SK-N-SH (cell line): ENCODE data around the gene GRIK3. TPM values are rescaled to one million over a fixed set of nuclear protein-coding genes. Genes with fewer than 3 reads are reported as not detected.

Experiments used
- CTCF ChIA-PET: fragments of 300-600, 350-600 bp; formaldehyde crosslinking; extraction: SDS; loops from one replicate; lab custom pipeline; 2021; lab: Yijun Ruan, JAX
- POLR2A ChIA-PET: fragments of 350-600 bp; sonication (Branson Sonifier 250); formaldehyde crosslinking; extraction: SDS; loops from one replicate; lab custom pipeline; 2020; ENCODE audit warnings: antibody characterized with exemption, inconsistent platforms; lab: Yijun Ruan, JAX
- DNase-seq: peaks from one replicate; pipeline ENCODE4 v3.0.0; 2012
- H2AFZ ChIP-seq: fragments of 200-600 bp; sonication (generic); 2 replicates; pipeline ENCODE4 v1.8.1; 2016; ENCODE audit warnings: antibody characterized with exemption, mild to moderate bottlenecking, low read depth
- H3F3A ChIP-seq: fragments of 200-600 bp; sonication (generic); replicated peaks from 2 replicates; pipeline ENCODE3; 2016; ENCODE audit warnings: antibody characterized with exemption, mild to moderate bottlenecking; ENCODE audit not compliant: insufficient read depth
- H3K27ac ChIP-seq, 2 experiments: fragments of 200-500 bp in 1 of 2; fragments of 200-600 bp in 1 of 2; sonication (Bioruptor generic) in 1 of 2; sonication (generic), shearing (Covaris generic) in 1 of 2; 2 replicates each; pipeline versions ENCODE4 v1.5.1 to v1.6.1; 2014 to 2016; ENCODE audit warnings: low read depth in 2 of 2, inconsistent platforms in 1 of 2, low read length in 1 of 2, mild to moderate bottlenecking in 1 of 2, mixed read lengths in 1 of 2
- H3K27me3 ChIP-seq: fragments of 200-600 bp; sonication (generic), shearing (Covaris generic); 2 replicates; pipeline ENCODE4 v1.6.1; 2016; ENCODE audit warnings: mixed run types; ENCODE audit not compliant: insufficient read depth
- H3K36me3 ChIP-seq, 2 experiments: fragments of 200-500 bp in 1 of 2; fragments of 200-600 bp in 1 of 2; sonication (Bioruptor generic) in 1 of 2; sonication (generic) in 1 of 2; replicated peaks in 1 of 2; 2 replicates each; pipeline versions ENCODE3 to v1.5.1; 2014 to 2016; ENCODE audit warnings: low read length in 1 of 2, mild to moderate bottlenecking in 1 of 2; ENCODE audit not compliant: insufficient read depth in 2 of 2, control insufficient read depth in 1 of 2
- H3K4me1 ChIP-seq, 2 experiments: fragments of 200-500 bp in 1 of 2; fragments of 200-600 bp in 1 of 2; sonication (Bioruptor generic) in 1 of 2; sonication (generic), shearing (Covaris generic) in 1 of 2; 2 replicates each; pipeline versions ENCODE4 v1.5.1 to v1.6.1; 2014 to 2016; ENCODE audit warnings: low read depth in 1 of 2, low read length in 1 of 2, mixed run types in 1 of 2; ENCODE audit not compliant: insufficient read depth in 2 of 2, control insufficient read depth in 1 of 2
- H3K4me2 ChIP-seq: fragments of 200-600 bp; sonication (generic), shearing (Covaris generic); 2 replicates; pipeline ENCODE4 v1.6.1; 2017; ENCODE audit warnings: mixed run types
- H3K4me3 ChIP-seq, 2 experiments: fragments of 200-500 bp in 1 of 2; fragments of 200-600 bp in 1 of 2; sonication (Bioruptor generic) in 1 of 2; sonication (generic), shearing (Covaris generic) in 1 of 2; 2 replicates each; pipeline versions ENCODE4 v1.5.1 to v1.8.1; 2014 to 2016; ENCODE audit warnings: low read depth in 2 of 2, inconsistent platforms in 1 of 2, low read length in 1 of 2, mild to moderate bottlenecking in 1 of 2, mixed read lengths in 1 of 2, moderate library complexity in 1 of 2
- H3K79me2 ChIP-seq: fragments of 200-600 bp; sonication (generic); 2 replicates; pipeline ENCODE4 v1.8.1; 2017; ENCODE audit warnings: mild to moderate bottlenecking; ENCODE audit not compliant: insufficient read depth
- H3K9ac ChIP-seq: fragments of 200-600 bp; sonication (generic); 2 replicates; pipeline ENCODE4 v1.6.1; 2017; ENCODE audit warnings: mixed run types
- H3K9me2 ChIP-seq: fragments of 200-600 bp; sonication (generic); 2 replicates; pipeline ENCODE4 v1.6.1; 2017; ENCODE audit warnings: mixed run types
- H3K9me3 ChIP-seq: fragments of 200-600 bp; sonication (generic); 2 replicates; pipeline ENCODE4 v1.6.1; 2017; ENCODE audit warnings: mixed run types, mild to moderate bottlenecking, moderate library complexity
- H4K20me1 ChIP-seq: fragments of 200-600 bp; sonication (generic); 2 replicates; pipeline ENCODE4 v1.6.1; 2017; ENCODE audit warnings: mild to moderate bottlenecking, mixed run types; ENCODE audit not compliant: insufficient read depth
- EP300 ChIP-seq, 2 experiments: IDR thresholded peaks; 2 replicates each; pipeline versions ENCODE4 v1.4.0 to v1.6.1; 2012; ENCODE audit warnings: borderline replicate concordance in 1 of 2, low read depth in 1 of 2, low read length in 1 of 2
- EZH2phosphoT487 ChIP-seq: fragments of 200-600 bp; sonication (generic); IDR thresholded peaks from 2 replicates; pipeline ENCODE4 v1.6.1; 2017; ENCODE audit warnings: low read depth, mixed run types, mild to moderate bottlenecking, antibody characterized with exemption, moderate library complexity, borderline replicate concordance
- GATA2 ChIP-seq: sonication (generic); formaldehyde crosslinking; IDR thresholded peaks from 2 replicates; pipeline ENCODE4 v1.5.0; 2020; ENCODE audit warnings: mild to moderate bottlenecking, missing genetic modification reagents
- JUND ChIP-seq: IDR thresholded peaks from 2 replicates; pipeline ENCODE4 v1.4.0; 2012
- MEF2A ChIP-seq: IDR thresholded peaks from 2 replicates; pipeline ENCODE4 v1.4.0; 2012; ENCODE audit warnings: low read depth, borderline replicate concordance
- NRF1 ChIP-seq: IDR thresholded peaks from 2 replicates; pipeline ENCODE4 v1.6.1; 2012; ENCODE audit warnings: low read depth, mild to moderate bottlenecking, low read length
- POLR2AphosphoS5 ChIP-seq: IDR thresholded peaks from 2 replicates; pipeline ENCODE4 v1.6.1; 2012; ENCODE audit warnings: low read depth, low read length
- RCOR1 ChIP-seq: fragments of 150-350 bp; IDR thresholded peaks from 2 replicates; pipeline ENCODE4 v1.6.1; 2017; ENCODE audit warnings: antibody characterized with exemption, low read length
- RXRA ChIP-seq: IDR thresholded peaks from 2 replicates; pipeline ENCODE4 v1.4.0; 2012; ENCODE audit warnings: low read depth, mild to moderate bottlenecking, borderline replicate concordance
- SIN3A ChIP-seq: IDR thresholded peaks from 2 replicates; pipeline ENCODE4 v1.6.1; 2012; ENCODE audit warnings: low read depth, mild to moderate bottlenecking, low read length, moderate library complexity, borderline replicate concordance
- TAF1 ChIP-seq: IDR thresholded peaks from 2 replicates; pipeline ENCODE4 v1.6.1; 2012; ENCODE audit warnings: low read depth, mild to moderate bottlenecking, low read length, moderate library complexity, borderline replicate concordance
- YY1 ChIP-seq: IDR thresholded peaks from 2 replicates; pipeline ENCODE4 v1.4.0; 2012; ENCODE audit warnings: low read depth, mild to moderate bottlenecking
- WGBS: methylation state at CpG from one replicate; pipeline ENCODE4 v1.1.6; 2017; ENCODE audit warnings: low lambda C conversion rate; 5-methylcytosine and 5-hydroxymethylcytosine counted together
- polyA plus RNA-seq, 3 experiments: library from polyadenylated mRNA; depleted of rRNA; stranded (reverse); fragments of >200 nt; gene quantifications; 2 replicates each; pipeline ENCODE4 v1.2.3, GENCODE V29; 2012
- TF ChIP-seq, protein P1 (sequence below): fragments of 150-350 bp; IDR thresholded peaks from 2 replicates; pipeline ENCODE4 v1.6.1; 2016; ENCODE audit warnings: mild to moderate bottlenecking, low read depth, low read length
- TF ChIP-seq, protein P2 (sequence below): IDR thresholded peaks from 2 replicates; pipeline ENCODE4 v1.4.0; 2012; ENCODE audit warnings: low read depth, borderline replicate concordance
- TF ChIP-seq, protein P3 (sequence below): fragments of 150-350 bp; IDR thresholded peaks from 2 replicates; pipeline ENCODE4 v1.6.1; 2017; ENCODE audit warnings: antibody characterized with exemption, low read length, low read depth, borderline replicate concordance

The GRIK3 gene
- polyA plus RNA-seq, 1 of the 3 experiments (the other 2 are of a cell fraction), result not detected

DNA sequence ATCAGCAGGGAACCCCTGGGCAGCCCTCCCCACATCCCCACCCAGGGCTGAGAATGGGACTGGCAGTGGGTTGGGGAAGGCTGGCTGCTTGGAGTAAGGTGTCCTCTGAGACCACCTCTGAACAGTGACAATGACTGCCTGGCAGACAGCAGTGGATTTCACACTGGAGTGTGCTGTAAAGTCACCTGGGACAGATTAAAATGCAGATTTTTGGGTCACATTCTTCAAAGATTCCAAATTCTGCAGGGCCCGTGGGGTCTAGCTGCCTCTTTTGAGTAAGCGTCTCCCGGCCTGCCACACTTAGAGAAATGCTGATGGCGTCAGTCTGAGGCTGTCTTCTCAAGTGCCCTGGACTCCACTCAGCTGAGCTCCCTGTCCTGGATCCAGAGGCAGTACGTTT lies 164.5 kb downstream of the GRIK3 start (continued):
- TF ChIP-seq EZH2phosphoT487 (no peak), POLR2AphosphoS5 (no peak), JUND (no peak)
- TF ChIP-seq, protein P1, sequence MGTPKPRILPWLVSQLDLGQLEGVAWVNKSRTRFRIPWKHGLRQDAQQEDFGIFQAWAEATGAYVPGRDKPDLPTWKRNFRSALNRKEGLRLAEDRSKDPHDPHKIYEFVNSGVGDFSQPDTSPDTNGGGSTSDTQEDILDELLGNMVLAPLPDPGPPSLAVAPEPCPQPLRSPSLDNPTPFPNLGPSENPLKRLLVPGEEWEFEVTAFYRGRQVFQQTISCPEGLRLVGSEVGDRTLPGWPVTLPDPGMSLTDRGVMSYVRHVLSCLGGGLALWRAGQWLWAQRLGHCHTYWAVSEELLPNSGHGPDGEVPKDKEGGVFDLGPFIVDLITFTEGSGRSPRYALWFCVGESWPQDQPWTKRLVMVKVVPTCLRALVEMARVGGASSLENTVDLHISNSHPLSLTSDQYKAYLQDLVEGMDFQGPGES, result no peak
- TF ChIP-seq, protein P2, sequence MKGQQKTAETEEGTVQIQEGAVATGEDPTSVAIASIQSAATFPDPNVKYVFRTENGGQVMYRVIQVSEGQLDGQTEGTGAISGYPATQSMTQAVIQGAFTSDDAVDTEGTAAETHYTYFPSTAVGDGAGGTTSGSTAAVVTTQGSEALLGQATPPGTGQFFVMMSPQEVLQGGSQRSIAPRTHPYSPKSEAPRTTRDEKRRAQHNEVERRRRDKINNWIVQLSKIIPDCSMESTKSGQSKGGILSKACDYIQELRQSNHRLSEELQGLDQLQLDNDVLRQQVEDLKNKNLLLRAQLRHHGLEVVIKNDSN, result no peak

DNA sequence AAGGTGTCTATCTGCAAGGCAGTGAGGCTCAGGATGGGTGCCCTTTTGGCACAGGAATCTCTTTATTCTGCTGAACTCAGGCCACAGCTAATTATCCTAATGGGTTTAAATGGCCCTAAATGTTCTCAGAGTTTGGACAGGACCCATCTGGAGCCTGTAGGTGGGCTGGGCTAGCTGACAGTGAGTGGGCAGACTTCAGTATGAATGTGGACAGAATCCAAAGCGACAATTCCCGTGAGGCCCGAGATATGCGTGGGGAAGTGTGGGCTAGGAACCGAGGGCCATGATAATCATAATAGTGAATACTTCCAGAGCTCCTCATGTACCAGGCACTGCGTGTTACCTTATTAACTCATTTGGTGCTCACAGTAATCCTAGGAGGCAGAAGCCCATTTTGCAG lies 165.3 kb downstream of the GRIK3 start:
- Histone ChIP-seq H2AFZ (no peak overlapping the region), H3K4me2 (no peak overlapping the region), H4K20me1 (no peaks in the 10 kb centered on the region), H3K9ac (no peak overlapping the region), H3K27ac (no peak overlapping the region), H3K4me1 (peaks cover 0 to 31% of the 10 kb centered on the region in 2 experiments; a peak in 1 of 4 replicates), H3K79me2 (no peaks in the 10 kb centered on the region), H3K4me3 (no peak overlapping the region), H3K36me3 (no peaks in the 10 kb centered on the region), H3K9me2 (no peaks in the 10 kb centered on the region), H3K27me3 (no peaks in the 10 kb centered on the region), H3K9me3 (no peaks in the 10 kb centered on the region), H3F3A (no peaks in the 10 kb centered on the region)
- CTCF ChIA-PET, result interaction anchor here (1.1 to 1.8 kb wide), 5 partner anchors 9 to 454 kb away, joined by 3 to 7 read pairs (median 3); no protein-coding TSS in a partner anchor
- 15% methylated on average over 6 of the region's 6 CpGs for WGBS
- no peak for DNase-seq
- POLR2A ChIA-PET, result no interaction called here
- TF ChIP-seq NRF1 (no peak), TAF1 (no peak), YY1 (no peak), RCOR1 (no peak), RXRA (no peak), SIN3A (no peak), POLR2AphosphoS5 (no peak), MEF2A (no peak), EP300 (IDR thresholded peaks at IDR 0.05; ENCODE audit: borderline replicate concordance in 1 of 2, low read depth in 1 of 2, low read length in 1 of 2) (no peak), GATA2 (CRISPR knock-in tag) (no peak)
- TF ChIP-seq, protein P3, sequence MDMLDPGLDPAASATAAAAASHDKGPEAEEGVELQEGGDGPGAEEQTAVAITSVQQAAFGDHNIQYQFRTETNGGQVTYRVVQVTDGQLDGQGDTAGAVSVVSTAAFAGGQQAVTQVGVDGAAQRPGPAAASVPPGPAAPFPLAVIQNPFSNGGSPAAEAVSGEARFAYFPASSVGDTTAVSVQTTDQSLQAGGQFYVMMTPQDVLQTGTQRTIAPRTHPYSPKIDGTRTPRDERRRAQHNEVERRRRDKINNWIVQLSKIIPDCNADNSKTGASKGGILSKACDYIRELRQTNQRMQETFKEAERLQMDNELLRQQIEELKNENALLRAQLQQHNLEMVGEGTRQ, result no peak
